Stimulated activated effector memory CD8-positive, alpha-beta T cell treated with anti-CD3 and anti-CD28 coated beads, Interleukin-12 subunit alpha, Interleukin-12 subunit beta, amount 100 ng/mL, for 72 hours (primary cell): Measurements from ENCODE around the gene HMG20A.
"Not testable (repeated sequence)": the region's sequence is repeated elsewhere in the genome, so short reads cannot be mapped to it uniquely, and the experiment has no call there.

Source experiments
- ATAC-seq: fragments of 150-1000 bp; cut with Tn5 transposase; 2 replicates; pipeline ENCODE4 v1.10.0; 2021
- DNase-seq, 2 donors: peaks; one replicate each; pipeline ENCODE4 v3.0.0; 2021 to 2022; ENCODE audit warnings: low spot score in 2 of 2
- H3K27ac Mint-ChIP-seq: one replicate; pipeline ENCODE4 v1.8.0; 2022; ENCODE audit warnings: mild to moderate bottlenecking, mixed read lengths
- H3K36me3 Mint-ChIP-seq: one replicate; pipeline ENCODE4 v1.8.0; 2022; ENCODE audit warnings: mild to moderate bottlenecking, mixed read lengths
- H3K4me1 Mint-ChIP-seq: one replicate; pipeline ENCODE4 v1.8.0; 2022; ENCODE audit warnings: mixed read lengths
- H3K4me3 Mint-ChIP-seq: one replicate; pipeline ENCODE4 v1.8.0; 2022; ENCODE audit warnings: mild to moderate bottlenecking, mixed read lengths
- H3K9me3 Mint-ChIP-seq: one replicate; pipeline ENCODE4 v1.8.0; 2022; ENCODE audit warnings: mixed read lengths

HMG20A gene

DNA sequence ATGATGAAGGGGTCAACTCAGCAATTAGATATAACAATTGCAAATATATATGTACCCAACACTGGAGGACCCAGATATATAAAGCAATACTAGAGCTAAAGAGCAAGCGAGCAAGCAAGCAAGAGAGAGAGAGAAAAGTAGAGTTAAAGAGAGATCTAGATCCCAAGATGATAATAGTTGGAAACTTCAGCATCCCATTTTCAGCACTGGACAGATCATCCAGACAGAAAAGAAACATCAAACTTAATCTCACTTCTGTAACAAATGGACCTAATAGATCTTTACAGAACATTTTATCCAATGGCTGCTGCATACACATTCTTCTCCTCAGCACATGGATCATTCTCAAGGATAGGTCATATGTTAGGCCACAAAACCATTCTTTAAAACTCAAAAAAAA is 24.0 kb upstream of the HMG20A start:
- Mint-ChIP-seq H3K27ac (no peak overlapping the region), H3K4me1 (peaks cover 5% of the 10 kb centered on the region), H3K36me3 (no peaks in the 10 kb centered on the region), H3K9me3 (peaks cover 36% of the 10 kb centered on the region), H3K4me3 (no peak overlapping the region)
- no peak for ATAC-seq
- DNase-seq, result no peak

DNA sequence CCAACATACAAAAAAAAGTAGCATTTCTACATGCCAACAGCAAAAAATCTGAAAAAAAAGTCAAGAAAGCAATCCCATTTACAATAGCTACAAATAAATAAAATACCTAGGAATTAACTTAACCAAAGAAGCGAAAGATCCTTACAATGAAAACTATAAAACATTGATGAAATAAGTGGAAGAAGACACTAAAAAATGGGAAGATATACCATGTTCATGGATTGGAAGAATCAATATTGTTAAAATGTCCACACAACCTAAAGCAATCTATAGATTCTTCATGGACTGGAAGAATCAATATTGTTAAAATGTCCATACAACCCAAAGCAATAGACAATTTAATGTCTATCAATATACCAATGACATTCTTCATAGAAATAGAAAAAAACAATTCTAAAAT is 21.8 kb upstream of the HMG20A start:
- H3K4me1 Mint-ChIP-seq, result peaks cover 13% of the 10 kb centered on the region
- no peak for DNase-seq
- peaks cover 36% of the 10 kb centered on the region for H3K9me3 Mint-ChIP-seq
- H3K36me3 Mint-ChIP-seq, result no peaks in the 10 kb centered on the region
- no peak for ATAC-seq
- no peak overlapping the region for H3K4me3 Mint-ChIP-seq
- no peak overlapping the region for H3K27ac Mint-ChIP-seq

DNA sequence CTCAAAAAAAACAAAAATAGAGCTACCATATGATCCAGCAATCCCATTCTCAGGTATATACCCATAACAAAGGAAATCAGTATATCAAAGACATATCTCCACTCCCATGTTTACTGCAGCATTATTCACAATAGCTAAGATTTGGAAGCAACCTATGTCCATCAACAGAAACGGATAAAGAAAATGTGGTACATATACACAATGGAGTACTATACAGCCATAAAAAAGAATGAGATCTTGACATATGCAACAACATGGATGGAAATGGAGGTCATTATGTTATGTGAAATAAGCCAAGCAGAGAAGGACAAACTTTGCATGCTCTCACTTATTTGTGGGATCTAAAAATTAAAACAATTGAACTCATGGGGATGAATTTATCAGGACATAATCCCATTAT is 20.4 kb upstream of the HMG20A start:
- Mint-ChIP-seq H3K27ac (no peak overlapping the region), H3K9me3 (peaks cover 33% of the 10 kb centered on the region), H3K36me3 (no peaks in the 10 kb centered on the region), H3K4me3 (no peak overlapping the region), H3K4me1 (peaks cover 13% of the 10 kb centered on the region)
- ATAC-seq, result no peak
- no peak for DNase-seq

DNA sequence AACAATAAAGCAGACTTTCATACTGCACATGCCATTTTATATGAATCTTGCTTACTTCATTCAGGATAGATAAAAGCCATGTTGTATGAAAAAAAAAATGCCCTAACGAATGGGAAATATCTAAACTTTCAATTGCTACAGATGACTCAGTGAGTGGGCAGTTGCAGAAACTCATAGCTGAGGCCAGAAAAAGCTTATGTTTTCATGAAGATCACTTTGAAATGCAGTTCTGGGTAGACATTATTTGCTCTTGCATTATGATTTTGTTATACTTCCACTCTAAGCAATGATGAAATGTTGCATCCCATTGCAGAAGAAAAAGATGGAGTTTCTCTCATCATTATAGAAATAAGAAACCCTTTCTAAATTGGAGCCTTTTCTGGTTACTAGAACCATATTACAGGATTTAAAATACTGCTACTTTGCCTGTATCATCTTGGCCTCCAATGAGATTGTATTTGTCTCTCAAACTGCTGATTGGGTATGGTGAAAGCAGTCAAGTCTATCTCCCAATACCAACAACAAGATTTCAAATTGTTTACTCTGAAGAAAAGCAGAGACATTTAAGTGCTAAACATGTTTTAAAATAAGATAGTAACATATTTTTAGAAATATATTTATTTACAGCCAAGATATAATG is 17.8 kb upstream of the HMG20A start:
- ATAC-seq (peak; percentile 65), DNase-seq (no peak)
- Mint-ChIP-seq H3K4me1 (peaks cover 31% of the 10 kb centered on the region), H3K27ac (no peak overlapping the region), H3K4me3 (no peak overlapping the region), H3K9me3 (peaks cover 18% of the 10 kb centered on the region), H3K36me3 (no peaks in the 10 kb centered on the region)

DNA sequence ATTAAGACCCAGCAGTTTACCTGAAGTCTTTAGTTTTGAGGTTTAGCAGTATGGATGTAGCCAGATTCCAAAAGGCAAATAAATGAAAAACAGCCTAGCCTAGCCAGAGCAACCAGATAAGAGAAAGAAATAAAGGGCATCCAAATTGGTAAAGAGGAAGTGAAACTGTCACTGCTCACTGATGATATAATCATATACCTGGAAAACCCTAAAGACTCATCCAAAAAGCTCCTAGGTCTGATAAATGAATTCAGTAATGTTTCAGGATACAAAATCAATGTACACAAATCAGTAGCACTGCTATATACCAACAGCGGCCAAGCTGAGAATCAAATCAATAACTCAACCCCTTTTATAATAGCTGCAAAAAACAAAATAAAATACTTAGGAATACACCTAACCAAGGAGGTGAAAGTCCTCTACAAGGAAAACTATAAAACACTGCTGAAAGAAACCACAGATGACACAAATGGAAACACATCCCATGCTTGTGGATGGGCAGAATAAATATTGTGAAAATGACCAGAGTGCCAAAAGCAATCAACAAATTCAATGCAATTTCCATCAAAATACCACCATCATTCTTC is 14.4 kb upstream of the HMG20A start:
- H3K4me1 Mint-ChIP-seq, result peaks cover 49% of the 10 kb centered on the region
- ATAC-seq, H3K36me3 Mint-ChIP-seq, H3K9me3 Mint-ChIP-seq, H3K27ac Mint-ChIP-seq, DNase-seq, H3K4me3 Mint-ChIP-seq: not testable (repeated sequence)

DNA sequence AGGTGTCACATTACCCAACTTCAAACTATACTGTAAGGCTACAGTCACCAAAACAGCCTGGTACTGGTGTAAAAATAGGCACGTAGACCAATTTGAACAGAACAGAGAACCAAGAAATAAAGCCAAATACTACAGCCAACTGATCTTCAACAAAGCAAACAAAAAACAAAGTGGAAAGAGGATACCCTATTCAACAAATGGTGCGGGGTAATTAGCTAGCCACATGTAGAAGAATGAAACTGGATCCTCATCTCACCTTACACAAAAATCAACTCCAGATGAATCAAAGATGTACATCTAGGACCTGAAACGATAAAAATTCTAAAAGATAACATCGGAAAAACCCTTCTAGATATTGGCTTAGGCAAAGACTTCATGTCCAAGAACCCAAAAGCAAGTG is 13.8 kb upstream of the HMG20A start:
- Mint-ChIP-seq H3K36me3 (no peaks in the 10 kb centered on the region), H3K9me3 (no peaks in the 10 kb centered on the region), H3K4me1 (peaks cover 49% of the 10 kb centered on the region), H3K4me3 (no peak overlapping the region), H3K27ac (no peak overlapping the region)
- no peak for ATAC-seq
- no peak for DNase-seq

DNA sequence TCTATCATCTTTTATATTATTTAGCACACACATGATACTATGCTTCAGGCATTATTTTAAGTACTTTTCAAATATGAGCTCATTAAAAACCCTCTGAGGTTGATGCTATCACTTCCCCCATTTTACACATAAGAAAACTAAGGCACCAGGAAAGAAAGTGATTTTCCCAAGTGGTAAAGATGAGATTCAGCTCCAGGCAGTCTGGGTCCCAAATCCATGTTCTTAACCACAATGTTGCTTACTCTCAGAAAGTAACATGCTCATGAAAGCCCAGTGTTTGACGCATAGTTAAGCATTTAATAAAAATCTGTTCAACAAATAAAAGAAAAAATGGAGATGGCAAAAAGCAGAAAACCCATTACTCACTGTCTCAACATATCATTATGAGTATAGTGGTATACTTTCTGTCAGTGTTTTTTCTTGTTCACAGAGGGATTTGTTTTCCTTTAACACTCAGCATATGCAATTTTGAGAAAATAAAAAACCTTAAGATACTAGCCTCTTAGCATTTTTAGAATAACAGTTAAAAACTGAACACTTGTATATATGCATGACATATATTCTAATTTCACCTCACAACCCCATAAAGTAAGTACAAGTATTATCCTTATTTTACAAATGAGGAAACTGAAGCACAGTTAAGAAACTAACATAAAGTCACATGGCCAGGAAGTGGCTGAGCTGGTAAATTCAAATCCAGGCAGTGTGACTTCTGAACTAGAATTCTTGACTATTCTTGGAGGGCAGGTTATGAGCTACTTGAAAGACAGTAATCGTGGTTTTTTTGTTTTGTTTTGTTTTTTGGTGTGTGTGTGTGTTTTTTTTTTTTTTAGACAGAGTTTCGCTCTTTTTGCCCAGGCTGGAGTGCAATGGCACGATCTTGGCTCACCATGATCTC is 11.2 kb upstream of the HMG20A start:
- Mint-ChIP-seq H3K9me3 (no peaks in the 10 kb centered on the region), H3K27ac (peak overlapping the region; percentile 41), H3K36me3 (no peaks in the 10 kb centered on the region), H3K4me1 (peaks cover 42% of the 10 kb centered on the region), H3K4me3 (peak overlapping the region; percentile 45)
- no peak for DNase-seq
- peak; percentile 95 for ATAC-seq

DNA sequence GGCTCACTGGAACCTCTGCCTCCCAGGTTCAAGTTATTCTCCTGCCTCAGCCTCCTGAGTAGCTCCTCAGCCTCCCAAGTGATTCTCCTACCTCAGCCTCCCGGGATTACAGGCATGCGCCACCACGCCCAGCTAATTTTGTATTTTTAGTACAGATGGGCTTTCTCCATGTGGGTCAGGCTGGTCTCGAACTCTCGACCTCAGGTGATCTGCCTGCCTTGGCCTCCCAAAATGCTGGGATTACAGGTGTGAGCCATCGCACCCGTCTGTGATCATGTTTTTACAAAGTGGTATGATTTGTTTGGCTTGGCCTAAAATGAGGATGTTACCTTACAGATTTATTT is 10.6 kb upstream of the HMG20A start:
- H3K36me3 Mint-ChIP-seq, DNase-seq, ATAC-seq, H3K9me3 Mint-ChIP-seq: not testable (repeated sequence)
- H3K4me1 Mint-ChIP-seq, result peaks cover 42% of the 10 kb centered on the region
- peak overlapping the region; percentile 45 for H3K4me3 Mint-ChIP-seq
- peak overlapping the region; percentile 41 for H3K27ac Mint-ChIP-seq

DNA sequence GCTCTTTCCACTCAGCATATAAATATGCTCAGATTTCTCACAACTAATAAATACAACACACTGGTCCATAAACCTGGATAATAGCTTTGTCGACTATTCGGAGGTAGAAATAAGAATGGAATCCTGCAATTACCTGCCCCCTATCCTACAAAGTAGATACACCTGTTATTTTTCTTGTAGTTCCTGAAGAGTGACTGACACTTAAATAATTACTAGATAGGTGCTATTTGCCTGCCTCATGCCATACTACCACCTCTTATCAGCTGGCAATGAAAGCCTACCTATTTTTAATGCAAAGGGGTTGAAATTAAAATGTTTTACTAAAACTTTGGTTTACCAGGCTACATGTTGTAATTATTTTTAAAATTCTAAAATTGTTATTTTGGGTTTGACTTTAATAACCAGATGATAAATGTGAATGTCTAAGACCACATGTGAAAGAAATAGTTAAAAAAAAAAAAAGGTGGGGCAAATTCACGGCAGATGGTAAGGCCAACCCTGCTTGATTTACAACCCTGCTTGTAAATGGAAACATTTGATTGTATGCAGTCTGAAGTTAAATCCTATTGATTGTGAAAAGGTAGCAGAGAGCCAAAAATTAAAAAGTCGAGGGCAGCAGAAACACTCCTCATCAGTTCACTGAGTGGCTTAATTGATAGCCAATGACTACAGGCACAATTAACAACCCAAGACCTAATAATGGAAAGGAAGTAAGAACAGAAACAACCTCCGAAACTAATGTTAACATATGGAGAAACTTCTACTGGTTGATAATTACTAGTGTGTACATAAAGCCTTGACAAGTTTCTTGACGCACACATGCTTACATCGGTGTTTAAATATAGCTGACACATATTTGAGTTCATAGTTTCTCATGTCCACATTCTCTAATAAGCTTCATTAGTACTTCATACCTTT is 9.7 kb upstream of the HMG20A start:
- Mint-ChIP-seq H3K4me1 (peaks cover 39% of the 10 kb centered on the region), H3K4me3 (peak overlapping the region; percentile 45), H3K9me3 (no peaks in the 10 kb centered on the region), H3K27ac (no peak overlapping the region), H3K36me3 (no peaks in the 10 kb centered on the region)
- no peak for ATAC-seq
- no peak for DNase-seq

DNA sequence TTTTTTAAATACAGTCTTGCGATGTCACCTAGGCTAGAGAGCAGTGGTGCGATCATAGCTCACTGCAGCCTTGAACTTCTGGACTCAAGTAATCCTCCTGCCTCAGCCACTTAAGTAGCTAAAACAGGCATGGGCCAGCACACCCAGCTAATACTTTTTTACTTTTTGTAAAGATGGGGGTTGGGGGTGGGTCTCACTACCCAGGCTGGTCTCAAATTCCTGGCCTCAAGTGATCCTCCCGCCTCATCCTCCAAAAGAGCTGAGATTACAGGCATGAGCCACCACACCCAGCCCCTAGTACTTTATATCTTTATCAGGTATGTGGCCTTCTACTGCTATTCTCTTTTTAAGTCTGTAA is 9.1 kb upstream of the HMG20A start:
- ATAC-seq (no peak), DNase-seq (no peak)
- H3K4me3 Mint-ChIP-seq, result no peak overlapping the region
- H3K36me3 Mint-ChIP-seq, result no peaks in the 10 kb centered on the region
- peaks cover 32% of the 10 kb centered on the region for H3K4me1 Mint-ChIP-seq
- H3K9me3 Mint-ChIP-seq, result no peaks in the 10 kb centered on the region
- no peak overlapping the region for H3K27ac Mint-ChIP-seq

DNA sequence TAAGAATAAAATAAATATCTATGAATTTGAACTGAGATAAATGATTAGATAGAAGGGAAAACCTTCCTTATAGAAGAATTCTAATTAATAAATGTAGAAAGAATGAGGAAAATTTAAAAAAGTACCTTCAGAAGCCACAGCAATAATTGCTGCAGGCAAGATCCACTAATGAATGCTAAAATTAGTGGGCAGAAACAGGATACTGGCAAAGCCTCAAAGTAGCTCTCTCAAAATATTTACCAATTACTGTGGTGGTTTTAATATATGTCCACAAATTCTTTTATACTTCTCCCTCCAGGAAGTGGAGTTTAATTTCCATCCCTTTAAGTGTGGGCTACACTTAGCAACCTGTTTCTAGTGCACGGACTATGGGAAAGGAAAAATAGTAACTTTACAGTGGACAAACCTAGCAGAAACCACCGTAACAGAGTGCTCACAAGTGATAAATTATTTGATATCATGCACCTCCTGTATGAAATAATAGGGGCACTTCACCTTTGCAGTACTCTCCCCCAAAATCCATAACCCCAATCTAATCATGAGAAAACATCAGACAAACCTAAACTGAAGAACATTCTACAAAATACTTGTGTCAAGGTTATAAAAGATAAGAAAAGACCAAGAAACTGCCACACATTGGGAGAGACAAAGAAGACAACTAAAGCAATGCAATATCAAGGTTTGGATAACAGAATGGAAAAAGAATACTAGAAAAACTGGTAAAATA is 7.6 kb upstream of the HMG20A start:
- Mint-ChIP-seq H3K4me3 (no peak overlapping the region), H3K4me1 (peaks cover 24% of the 10 kb centered on the region), H3K27ac (no peak overlapping the region), H3K9me3 (no peaks in the 10 kb centered on the region), H3K36me3 (no peaks in the 10 kb centered on the region)
- no peak for ATAC-seq
- no peak for DNase-seq

DNA sequence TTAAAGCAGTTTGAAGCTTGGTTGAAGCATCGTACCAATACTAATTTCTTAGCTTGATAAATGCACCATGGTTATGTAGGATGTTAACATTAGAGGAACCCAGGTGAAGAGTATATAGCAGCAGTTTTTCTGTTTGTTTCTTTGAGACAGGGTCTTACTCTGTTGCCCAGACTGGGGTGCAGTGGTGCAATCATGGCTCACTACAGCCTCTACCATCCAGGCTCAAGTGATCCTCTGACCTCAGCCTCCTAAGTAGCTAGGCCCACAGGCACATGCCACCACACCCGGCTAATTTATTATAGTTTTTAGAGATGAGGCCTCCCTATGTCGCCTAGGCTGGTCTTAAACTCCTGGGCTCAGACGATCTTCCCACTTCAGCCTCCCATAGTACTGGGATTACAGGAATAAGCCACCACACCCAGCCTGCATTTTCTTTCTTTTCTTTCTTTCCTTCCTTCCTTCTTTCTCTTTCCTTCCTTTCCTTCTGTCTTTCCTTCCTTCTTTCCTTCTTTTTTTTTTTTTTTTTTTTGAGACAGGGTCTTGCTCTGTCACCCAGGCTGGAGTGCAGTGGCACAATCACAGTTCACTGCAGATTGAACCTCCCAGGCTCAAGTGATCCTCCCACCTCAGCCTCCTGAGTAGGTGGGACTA is 6.9 kb upstream of the HMG20A start:
- H3K4me1 Mint-ChIP-seq, result peaks cover 30% of the 10 kb centered on the region
- H3K36me3 Mint-ChIP-seq, result peaks cover 1% of the 10 kb centered on the region
- no peak overlapping the region for H3K27ac Mint-ChIP-seq
- no peak for ATAC-seq
- no peak overlapping the region for H3K4me3 Mint-ChIP-seq
- no peak for DNase-seq
- no peaks in the 10 kb centered on the region for H3K9me3 Mint-ChIP-seq

DNA sequence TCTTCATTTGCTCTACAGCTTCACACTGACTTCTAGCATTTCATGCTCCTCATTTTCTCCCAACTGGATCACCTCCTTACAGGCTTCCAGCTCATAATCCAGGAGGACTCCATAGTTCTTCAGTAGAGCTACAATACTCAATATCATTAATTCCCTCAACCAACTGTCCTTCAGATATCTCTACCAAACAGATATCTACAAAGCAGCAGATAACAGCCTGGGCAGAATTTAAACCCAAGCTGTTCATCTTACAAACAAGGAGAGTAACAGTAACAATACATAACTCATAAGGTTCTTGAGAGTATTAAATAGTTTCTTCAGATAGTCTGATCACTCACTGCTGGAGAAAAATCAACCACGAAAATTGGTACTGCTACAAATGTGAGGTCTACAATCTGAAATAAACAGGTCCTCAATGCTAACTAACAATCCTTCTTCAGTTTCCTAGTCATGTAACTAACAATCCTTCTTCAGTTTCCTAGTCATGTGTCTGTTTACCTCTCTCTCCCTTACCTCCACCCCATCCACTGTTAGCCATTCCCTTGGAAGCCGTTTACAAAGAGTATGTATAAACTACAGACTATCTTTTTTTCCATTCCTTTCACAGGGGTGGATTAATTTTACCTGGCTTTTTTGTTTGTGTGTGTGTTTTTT is 5.8 kb upstream of the HMG20A start:
- DNase-seq, result no peak
- ATAC-seq, result no peak

More for the DNA sequence above, 5.8 kb upstream of the HMG20A start:
- peaks cover 7% of the 10 kb centered on the region for H3K36me3 Mint-ChIP-seq
- H3K4me1 Mint-ChIP-seq, result peaks cover 26% of the 10 kb centered on the region
- no peak overlapping the region for H3K4me3 Mint-ChIP-seq
- no peak overlapping the region for H3K27ac Mint-ChIP-seq
- no peaks in the 10 kb centered on the region for H3K9me3 Mint-ChIP-seq
